ENCODE data around the gene RNH1. TPM values are rescaled to one million over a fixed set of nuclear protein-coding genes. Genes with fewer than 3 reads are reported as not detected.

The RNH1 gene
- total and polyA plus RNA-seq, 2 experiments from 2014 or later: 105 to 199 TPM

GRCh38 chr11:474914-475506 is 32.0 kb downstream of the RNH1 start:
- no peak for DNase-seq (ENCODE audit: low spot score)
- H3K4me1 ChIP-seq (ENCODE audit: insufficient read depth): peaks cover 6% of the 10 kb centered on the region
- no peaks in the 10 kb centered on the region for H3K9me2 ChIP-seq (replicated peaks; ENCODE audit: insufficient read depth)
- H3K4me2 ChIP-seq: no peak overlapping the region
- H2AFZ ChIP-seq: no peak overlapping the region
- no peaks in the 10 kb centered on the region for H3K27me3 ChIP-seq
- WGBS (ENCODE audit: low lambda C conversion rate, missing lambda C conversion rate): 99% methylated on average over 48 of the region's 48 CpGs
- no peaks in the 10 kb centered on the region for H4K20me1 ChIP-seq (ENCODE audit: insufficient read depth, poor library complexity, severe bottlenecking)
- peaks cover 24% of the 10 kb centered on the region for H3K79me2 ChIP-seq
- no peaks in the 10 kb centered on the region for H3K9me3 ChIP-seq (ENCODE audit: low read depth)
- TF ChIP-seq CTCF (IDR thresholded peaks at IDR 0.05; ENCODE audit: poor library complexity) (no peak), EZH2phosphoT487 (IDR thresholded peaks at IDR 0.05; ENCODE audit: low read depth, severe bottlenecking, unreplicated experiment) (no peak), EZH2 (IDR thresholded peaks at IDR 0.05; ENCODE audit: borderline replicate concordance) (no peak)
- no peak overlapping the region for H3K4me3 ChIP-seq
- H3K27ac ChIP-seq: no peak overlapping the region
- no peaks in the 10 kb centered on the region for H3K36me3 ChIP-seq (replicated peaks; ENCODE audit: insufficient read depth, low read depth)

GRCh38 chr11:473962-474785 is 32.9 kb downstream of the RNH1 start:
- Histone ChIP-seq H3K79me2 (peaks cover 24% of the 10 kb centered on the region), H3K4me3 (no peak overlapping the region), H3K9me2 (replicated peaks; ENCODE audit: insufficient read depth) (no peaks in the 10 kb centered on the region), H3K9me3 (ENCODE audit: low read depth) (no peaks in the 10 kb centered on the region), H3K27ac (no peak overlapping the region), H3K4me2 (no peak overlapping the region), H3K4me1 (ENCODE audit: insufficient read depth) (peaks cover 8% of the 10 kb centered on the region), H3K27me3 (no peaks in the 10 kb centered on the region), H2AFZ (no peak overlapping the region), H4K20me1 (ENCODE audit: insufficient read depth, poor library complexity, severe bottlenecking) (no peaks in the 10 kb centered on the region), H3K36me3 (replicated peaks; ENCODE audit: insufficient read depth, low read depth) (no peaks in the 10 kb centered on the region)
- WGBS (ENCODE audit: low lambda C conversion rate, missing lambda C conversion rate): 91% methylated on average over 15 of the region's 22 CpGs
- no peak for DNase-seq (ENCODE audit: low spot score)
- no peak for TF ChIP-seq EZH2phosphoT487 (IDR thresholded peaks at IDR 0.05; ENCODE audit: low read depth, severe bottlenecking, unreplicated experiment)
- no peak for TF ChIP-seq CTCF (IDR thresholded peaks at IDR 0.05; ENCODE audit: poor library complexity)
- no peak for TF ChIP-seq EZH2 (IDR thresholded peaks at IDR 0.05; ENCODE audit: borderline replicate concordance)

GRCh38 chr11:473415-473814 is 33.6 kb downstream of the RNH1 start:
- Histone ChIP-seq H3K9me3 (ENCODE audit: low read depth) (no peaks in the 10 kb centered on the region), H3K36me3 (replicated peaks; ENCODE audit: insufficient read depth, low read depth) (no peaks in the 10 kb centered on the region), H3K79me2 (peaks cover 24% of the 10 kb centered on the region), H2AFZ (no peak overlapping the region), H3K4me2 (no peak overlapping the region), H3K9me2 (replicated peaks; ENCODE audit: insufficient read depth) (no peaks in the 10 kb centered on the region), H3K27ac (no peak overlapping the region), H3K4me3 (no peak overlapping the region), H3K4me1 (ENCODE audit: insufficient read depth) (peaks cover 8% of the 10 kb centered on the region), H4K20me1 (ENCODE audit: insufficient read depth, poor library complexity, severe bottlenecking) (no peaks in the 10 kb centered on the region), H3K27me3 (no peaks in the 10 kb centered on the region)
- over 99% methylated on average over 9 of the region's 19 CpGs for WGBS (ENCODE audit: low lambda C conversion rate, missing lambda C conversion rate)
- TF ChIP-seq EZH2 (IDR thresholded peaks at IDR 0.05; ENCODE audit: borderline replicate concordance) (no peak), CTCF (IDR thresholded peaks at IDR 0.05; ENCODE audit: poor library complexity) (no peak), EZH2phosphoT487 (IDR thresholded peaks at IDR 0.05; ENCODE audit: low read depth, severe bottlenecking, unreplicated experiment) (no peak)
- no peak for DNase-seq (ENCODE audit: low spot score)
